Measurements from ENCODE around the gene RGL3.
"Not testable (repeated sequence)": the region's sequence is repeated elsewhere in the genome, so short reads cannot be mapped to it uniquely, and the experiment has no call there.

Gene RGL3

DNA sequence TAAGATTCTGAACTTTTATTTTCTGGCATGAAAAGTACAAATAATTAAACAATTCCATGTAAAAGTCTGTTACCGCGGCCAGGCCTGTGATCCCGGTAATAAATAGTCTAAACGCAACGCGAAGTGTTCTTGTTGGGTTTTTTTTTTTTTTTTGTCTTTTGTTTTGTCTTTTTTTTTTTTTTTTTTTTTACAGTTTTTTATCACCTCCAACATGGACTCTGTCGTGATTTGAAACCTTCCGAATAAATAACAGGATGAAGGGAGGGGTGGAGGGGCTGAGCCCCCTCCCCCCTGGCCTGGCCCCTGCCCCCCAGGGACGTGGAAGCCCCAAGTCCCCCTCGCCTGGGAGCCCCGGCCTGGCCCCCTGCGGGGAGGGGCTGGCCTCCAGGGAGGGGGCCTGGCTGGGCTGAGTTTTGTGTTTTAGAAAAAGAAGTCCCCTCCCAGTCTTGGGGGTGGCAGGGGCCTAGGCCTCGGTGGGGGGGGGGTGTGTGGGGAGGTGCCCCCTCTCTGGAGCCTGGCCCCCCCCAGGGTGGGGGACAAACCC, 32.3 kb upstream of the RGL3 start:
- no peak overlapping the region for H3K4me3 ChIP-seq (ENCODE audit: low read length)
- DNase-seq (ENCODE audit: low read depth, low spot score), result no peak

DNA sequence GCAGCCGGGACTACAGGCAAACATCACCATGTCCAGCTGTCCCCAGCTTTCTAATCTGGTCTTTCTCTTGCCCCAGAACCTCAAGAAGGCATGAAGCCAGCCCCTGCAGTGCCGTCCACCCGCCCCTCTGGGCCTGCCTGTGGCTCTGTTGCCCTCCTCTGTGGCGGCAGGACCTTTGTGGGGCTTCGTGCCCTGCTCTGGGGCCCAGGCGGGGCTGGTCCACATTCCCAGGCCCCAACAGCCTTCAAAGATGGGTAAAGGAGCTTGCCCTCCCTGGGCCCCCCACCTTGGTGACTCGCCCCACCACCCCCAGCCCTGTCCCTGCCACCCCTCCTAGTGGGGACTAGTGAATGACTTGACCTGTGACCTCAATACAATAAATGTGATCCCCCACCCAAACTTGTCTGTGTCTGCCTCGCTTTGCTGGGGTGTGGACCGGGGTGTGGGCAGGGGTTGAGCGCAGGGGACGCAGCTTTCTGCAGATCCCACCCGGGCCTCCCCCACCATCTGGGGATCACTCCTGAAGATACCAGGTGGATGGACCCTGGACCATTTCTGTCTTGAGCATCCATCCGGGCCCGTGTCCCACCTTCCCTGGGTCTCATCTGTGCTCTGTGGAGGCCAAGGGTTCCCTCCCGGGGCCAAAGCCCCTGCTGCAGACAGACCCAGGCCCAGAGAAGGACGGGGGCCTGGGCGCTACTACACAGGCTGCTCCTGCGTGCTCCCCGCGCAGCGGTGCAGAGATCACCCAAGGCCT, 31.6 kb upstream of the RGL3 start:
- DNase-seq (ENCODE audit: low read depth, low spot score), result no peak
- H3K4me3 ChIP-seq (ENCODE audit: low read length), result no peak overlapping the region

DNA sequence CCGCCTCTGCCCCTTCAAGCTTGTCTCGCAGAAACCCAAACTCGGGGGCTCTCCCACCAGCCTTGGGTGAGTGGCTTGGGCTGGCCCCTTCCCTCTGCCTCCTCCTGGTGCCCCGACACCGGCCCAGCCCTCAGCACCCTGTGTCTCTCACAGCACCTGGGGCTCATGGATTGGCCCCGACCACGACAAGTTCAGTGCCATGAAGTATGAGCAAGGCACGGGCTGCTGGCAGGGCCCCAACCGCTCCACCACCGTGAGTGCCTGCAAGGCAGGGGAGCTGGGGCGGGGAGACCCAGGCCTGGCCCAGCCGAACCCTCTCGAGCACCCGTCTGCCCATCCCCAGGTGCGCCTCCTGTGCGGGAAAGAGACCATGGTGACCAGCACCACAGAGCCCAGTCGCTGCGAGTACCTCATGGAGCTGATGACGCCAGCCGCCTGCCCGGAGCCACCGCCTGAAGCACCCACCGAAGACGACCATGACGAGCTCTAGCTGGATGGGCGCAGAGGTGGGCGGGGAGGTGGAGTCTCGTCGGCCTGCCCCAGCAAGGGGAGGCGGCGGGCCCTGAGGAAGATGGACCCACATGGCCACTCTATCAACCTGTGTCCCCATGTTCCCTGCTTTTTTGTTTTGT, 29.9 kb upstream of the RGL3 start:
- H3K4me3 ChIP-seq (ENCODE audit: low read length), result no peak overlapping the region
- DNase-seq (ENCODE audit: low read depth, low spot score), result no peak

DNA sequence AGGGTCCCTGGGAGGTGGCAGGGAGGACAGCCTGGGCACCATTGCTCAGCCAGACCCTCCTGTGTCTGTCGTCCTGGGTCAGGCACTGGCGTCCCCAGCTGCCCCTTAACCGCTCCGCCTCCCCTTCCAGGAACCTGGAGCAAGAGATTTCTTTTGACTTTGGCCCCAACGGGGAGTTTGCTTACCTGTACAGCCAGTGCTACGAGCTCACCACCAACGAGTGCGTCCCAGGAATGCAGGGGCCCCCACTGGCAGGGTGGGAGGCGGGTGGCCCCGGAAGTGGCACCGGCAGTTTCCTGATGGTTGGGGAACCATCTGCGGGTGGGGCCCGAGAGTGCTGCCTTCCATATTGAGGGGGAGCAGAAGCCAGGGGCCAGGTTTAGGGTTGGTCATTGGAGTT, 29.3 kb upstream of the RGL3 start:
- H3K4me3 ChIP-seq (ENCODE audit: low read length), result no peak overlapping the region

DNA sequence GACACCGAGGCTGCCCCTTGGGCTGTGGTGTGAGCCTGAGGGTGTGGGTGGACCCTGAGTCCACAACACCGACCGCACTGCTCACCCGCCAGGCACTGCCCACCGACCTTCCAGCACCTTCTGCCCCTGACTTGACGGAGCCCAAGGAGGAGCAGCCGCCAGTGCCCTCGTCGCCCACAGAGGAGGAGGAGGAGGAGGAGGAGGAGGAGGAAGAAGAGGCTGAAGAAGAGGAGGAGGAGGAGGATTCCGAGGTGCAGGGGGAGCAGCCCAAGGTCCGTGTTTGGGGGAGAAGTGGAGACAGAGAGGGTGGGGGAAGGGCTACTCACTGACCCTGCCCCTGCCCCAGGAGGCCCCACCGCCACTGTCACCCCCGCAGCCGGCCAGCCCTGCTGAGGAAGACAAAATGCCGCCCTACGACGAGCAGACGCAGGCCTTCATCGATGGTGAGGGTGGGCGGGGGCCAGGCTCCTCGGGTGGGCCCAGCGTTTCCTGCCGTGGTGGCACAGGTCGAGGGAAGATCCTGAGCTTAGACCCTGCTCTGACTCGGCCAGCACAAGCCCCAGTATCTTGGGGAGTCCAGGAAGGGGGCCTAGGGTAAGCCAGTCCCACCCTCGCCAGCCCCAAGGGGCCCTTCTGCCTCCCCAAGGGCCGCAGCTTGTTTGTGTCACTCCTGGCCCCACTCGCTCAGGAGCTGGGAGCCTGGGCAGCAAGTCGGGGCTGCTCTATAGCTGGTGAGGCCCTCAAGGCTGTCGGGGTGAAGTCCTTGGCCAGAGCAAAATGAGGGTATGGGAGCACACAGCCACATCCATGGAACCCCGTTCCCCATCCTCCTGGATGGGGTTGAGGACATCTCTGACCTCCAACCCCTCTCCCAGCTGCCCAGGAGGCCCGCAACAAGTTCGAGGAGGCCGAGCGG, 28.5 kb upstream of the RGL3 start:
- no peak for DNase-seq (ENCODE audit: low read depth, low spot score)
- no peak overlapping the region for H3K4me3 ChIP-seq (ENCODE audit: low read length)

More for the DNA sequence above, 29.3 kb upstream of the RGL3 start:
- no peak for DNase-seq (ENCODE audit: low read depth, low spot score)

DNA sequence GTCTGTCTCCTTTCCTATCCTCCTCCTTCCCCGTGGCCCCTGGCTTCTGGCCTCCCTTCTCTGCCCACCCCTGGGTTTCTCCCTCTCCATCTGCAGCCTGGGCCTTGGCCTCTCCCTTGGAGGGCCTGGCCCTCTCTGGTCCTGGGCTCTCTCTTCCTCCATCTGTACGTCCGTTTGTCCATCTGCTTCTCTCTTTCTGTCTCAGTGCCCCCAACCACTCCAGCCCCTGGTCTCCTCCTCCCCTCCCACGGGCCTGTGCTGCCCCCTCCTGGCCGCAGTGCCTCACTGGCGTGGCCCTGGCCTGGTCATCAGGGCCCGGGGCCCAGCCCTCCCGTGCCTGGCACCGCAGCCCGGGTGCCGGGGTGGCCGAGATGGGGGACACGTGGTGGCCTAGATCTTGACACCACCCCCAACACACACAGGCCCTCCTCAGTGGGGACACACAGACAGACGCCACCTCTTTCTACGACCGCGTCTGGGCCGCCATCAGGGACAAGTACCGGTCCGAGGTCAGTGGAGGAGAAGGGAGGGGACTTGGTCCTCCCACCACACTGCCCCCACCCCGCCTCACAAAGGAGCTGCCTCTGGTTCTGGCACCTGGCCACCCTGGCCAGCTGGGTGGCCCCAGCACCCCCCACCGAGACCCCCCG, 27.7 kb upstream of the RGL3 start:
- DNase-seq (ENCODE audit: low read depth, low spot score), result no peak
- no peak overlapping the region for H3K4me3 ChIP-seq (ENCODE audit: low read length)

DNA sequence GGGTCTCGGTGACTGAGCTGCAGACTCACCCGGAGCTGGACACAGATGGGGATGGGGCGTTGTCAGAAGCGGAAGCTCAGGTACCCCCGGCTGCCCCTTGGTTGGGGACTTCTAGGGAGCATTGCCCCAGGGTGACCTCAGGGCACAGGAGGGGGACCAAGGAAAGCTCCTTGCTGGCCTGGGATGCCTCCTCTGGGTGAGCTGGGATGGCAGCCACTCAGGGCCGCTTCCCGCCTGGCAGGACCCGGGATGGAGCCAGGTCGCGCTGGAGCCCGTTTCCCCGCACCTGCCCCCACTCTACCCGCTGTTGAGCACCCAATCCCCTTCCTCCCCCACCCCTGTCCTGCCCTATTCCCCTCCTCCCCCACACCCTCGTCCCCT, 27.1 kb upstream of the RGL3 start:
- no peak overlapping the region for H3K4me3 ChIP-seq (ENCODE audit: low read length)
- no peak for DNase-seq (ENCODE audit: low read depth, low spot score)

DNA sequence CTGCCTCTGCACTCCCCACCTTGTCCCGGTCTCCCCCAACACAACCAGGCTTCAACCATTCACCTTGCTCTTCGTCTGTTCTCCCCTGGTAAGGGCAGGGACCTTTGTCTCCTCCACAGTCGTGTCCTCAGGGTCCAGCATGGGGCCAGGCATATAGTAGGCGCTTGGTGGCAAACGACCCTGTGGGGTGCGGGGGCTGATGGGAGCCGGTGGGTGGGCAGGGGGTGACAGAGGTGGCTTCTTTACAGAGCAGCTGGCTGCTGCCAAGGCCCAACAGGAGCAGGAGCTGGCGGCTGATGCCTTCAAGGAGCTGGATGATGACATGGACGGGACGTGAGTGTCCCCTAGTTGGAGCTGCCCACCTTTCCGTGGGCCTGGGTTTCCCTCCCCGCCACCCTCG, 26.0 kb upstream of the RGL3 start:
- no peak for DNase-seq (ENCODE audit: low read depth, low spot score)
- no peak overlapping the region for H3K4me3 ChIP-seq (ENCODE audit: low read length)

DNA sequence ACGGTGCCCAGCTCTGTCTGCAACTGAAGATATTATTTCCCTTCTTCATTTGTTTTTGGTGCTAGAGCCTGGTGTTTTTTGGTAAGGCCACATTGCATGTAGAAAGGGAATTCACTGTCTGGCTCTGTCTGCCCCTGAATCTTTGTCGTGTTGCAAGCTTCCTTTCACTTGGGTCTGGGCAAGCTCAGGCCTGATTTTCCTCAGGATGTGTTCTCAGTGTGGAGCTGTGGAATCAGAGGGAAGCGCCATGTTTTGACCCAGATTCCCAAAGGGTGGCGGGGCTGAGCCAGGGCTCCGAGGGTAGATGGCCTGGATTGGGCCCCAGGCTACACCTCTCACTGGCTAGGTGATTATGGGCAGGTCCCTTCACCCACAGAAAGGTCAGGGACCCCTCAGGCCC, 24.9 kb upstream of the RGL3 start:
- no peak for DNase-seq (ENCODE audit: low read depth, low spot score)

DNA sequence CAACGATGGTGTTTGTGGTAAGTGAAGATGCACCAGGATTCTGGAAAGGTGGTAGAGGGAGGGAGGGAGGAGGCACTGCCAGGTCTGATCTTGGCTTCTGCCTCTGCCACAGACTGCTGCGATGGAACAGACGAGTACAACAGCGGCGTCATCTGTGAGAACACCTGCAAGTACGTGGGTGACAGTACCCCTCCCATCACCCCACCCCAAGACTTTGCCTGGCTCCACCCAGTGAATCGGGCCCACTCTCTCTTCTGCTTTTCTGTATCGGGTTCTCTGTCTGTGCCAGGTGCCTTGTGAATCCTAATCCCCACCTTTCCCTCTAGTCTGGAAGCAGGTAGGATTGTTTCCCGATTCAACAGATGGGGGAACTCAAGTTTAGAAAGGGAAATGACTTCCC, 18.8 kb upstream of the RGL3 start:
- no peak for DNase-seq (ENCODE audit: low read depth, low spot score)
- no peak overlapping the region for H3K4me3 ChIP-seq (ENCODE audit: low read length)

More for the DNA sequence above, 24.9 kb upstream of the RGL3 start:
- H3K4me3 ChIP-seq (ENCODE audit: low read length), result no peak overlapping the region

DNA sequence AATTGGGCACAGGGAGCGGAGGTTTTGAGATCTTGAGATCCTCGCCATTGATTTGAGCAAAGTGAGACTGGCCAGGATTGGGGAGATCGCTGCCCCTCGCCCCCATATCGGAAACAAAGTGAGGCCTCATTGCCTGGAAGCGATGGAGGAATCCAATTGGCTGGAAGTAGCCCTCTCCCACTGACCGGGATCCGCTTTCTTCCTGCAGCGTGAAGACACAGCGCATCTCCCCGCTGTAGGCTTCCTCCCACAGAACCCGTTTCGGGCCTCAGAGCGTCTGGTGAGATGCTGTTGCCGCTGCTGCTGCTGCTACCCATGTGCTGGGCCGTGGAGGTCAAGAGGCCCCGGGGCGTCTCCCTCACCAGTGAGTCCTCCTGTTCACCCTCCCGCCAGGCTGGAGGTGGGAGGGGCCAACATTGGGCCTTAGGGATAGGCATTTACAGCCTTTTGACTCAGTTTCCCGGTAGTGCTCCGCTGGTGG, 16.8 kb upstream of the RGL3 start:
- DNase-seq (ENCODE audit: low read depth, low spot score), result no peak
- peak overlapping the region; percentile 99 for H3K4me3 ChIP-seq (ENCODE audit: low read length)

DNA sequence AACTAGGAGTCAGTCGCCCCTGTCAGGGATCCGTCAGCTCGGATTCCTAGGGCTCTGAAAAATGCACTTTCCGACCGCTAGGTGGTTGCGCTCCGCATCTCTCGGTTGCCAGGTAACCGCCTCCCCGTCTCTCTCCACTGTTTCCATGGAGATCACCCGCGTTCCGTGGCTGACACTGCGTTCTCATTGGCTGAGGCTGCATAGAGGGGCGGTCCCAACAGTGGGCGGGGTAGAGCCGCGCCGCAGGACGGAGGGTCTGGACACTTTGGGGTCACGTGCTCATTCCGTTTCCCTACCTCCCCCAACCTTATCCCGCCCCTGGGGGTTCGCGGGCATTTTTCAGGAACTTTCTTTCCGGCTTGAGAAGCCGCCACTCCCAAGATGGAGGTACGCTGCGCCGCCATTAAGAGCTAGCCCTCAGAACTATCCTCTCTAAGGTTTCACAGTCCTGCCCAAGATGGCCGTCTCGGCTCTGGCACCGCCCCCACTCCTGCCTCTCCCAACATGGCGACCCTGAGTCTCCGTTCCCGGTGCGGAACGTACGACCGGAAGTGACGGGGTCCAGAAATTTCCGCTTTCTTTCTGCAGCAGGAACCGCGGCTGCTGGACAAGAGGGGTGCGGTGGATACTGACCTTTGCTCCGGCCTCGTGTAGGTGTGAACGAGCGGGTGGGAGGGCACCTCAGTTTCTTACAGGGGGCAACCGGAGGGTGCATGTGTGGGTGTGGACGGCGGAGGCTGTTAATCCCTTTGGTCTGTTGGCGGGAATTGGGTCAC, 16.1 kb upstream of the RGL3 start, which contains the start of the genes ODAD3 and PRKCSH:
Gene ODAD3 (minus strand): TSS at position 65 of the 776 bp plus-strand sequence. CDS start 105 bp downstream, outside the sequence.
Gene PRKCSH (plus strand): TSS at position 579 of the 776 bp plus-strand sequence. CDS start 483 bp downstream, outside the sequence.
- peak; percentile 100 for DNase-seq (ENCODE audit: low read depth, low spot score)
- peak within 1 kb of the TSS; percentile 99 for H3K4me3 ChIP-seq (ENCODE audit: low read length)

DNA sequence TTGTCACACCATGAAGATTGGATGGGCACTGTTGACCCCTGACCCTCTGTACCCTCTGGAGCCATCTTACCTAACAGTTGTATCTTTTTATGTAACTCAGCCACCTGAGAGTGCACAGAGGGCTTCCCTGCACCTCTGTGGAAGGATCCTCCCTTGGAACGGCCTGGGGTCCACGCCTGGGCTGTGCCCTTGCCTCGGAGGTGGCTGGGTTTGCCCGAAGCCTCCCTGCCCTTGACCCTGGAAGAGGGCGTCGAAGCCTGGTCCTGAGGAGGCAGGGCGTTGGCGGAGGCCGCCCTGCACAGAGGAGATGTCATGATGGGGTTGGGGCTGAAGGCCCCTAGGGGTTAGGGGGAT, 15.6 kb upstream of the RGL3 start:
- no peak for DNase-seq (ENCODE audit: low read depth, low spot score)
- peak overlapping the region; percentile 64 for H3K4me3 ChIP-seq (ENCODE audit: low read length)

DNA sequence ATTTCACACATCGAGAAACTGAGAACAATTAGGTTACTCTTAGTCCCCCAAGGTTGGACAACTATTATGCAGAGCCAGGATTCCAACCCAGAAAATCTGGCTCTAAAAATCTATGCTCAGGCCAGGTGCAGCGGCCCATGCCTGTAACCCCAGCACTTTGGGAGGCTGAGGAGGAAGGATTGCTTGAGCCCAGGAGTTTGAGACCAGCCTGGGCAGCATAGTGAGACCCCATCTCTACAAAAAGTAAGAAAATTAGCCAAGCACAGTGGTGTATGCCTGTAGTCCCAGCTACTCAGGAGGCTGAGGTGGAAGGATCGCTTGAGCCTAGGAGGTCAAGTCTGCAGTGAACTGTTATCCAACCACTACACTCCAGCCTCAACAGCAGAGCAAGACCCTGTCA, 14.4 kb upstream of the RGL3 start:
- not testable (repeated sequence) for DNase-seq (ENCODE audit: low read depth, low spot score); H3K4me3 ChIP-seq (ENCODE audit: low read length)

DNA sequence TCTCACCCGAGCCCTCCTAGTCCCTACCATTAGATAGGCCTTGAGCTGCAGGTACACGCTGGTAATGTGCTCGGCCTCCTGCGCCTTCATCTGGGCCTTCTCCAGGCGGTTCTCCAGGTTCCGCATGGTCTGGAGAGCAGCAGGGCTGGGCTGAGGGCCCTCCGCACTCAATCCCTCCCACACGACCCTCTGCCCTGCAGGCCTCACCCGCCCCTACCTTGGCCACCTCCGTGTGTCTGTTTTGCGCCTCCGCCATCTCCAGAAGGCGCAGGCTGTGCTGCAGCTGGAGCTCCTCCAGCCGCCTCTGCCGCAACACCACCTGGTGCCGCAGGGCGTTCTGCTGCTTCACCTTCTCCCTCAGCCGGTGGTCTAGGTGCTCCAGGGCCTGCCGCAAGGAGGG, 7.5 kb upstream of the RGL3 start:
- no peak overlapping the region for H3K4me3 ChIP-seq (ENCODE audit: low read length)
- no peak for DNase-seq (ENCODE audit: low read depth, low spot score)

DNA sequence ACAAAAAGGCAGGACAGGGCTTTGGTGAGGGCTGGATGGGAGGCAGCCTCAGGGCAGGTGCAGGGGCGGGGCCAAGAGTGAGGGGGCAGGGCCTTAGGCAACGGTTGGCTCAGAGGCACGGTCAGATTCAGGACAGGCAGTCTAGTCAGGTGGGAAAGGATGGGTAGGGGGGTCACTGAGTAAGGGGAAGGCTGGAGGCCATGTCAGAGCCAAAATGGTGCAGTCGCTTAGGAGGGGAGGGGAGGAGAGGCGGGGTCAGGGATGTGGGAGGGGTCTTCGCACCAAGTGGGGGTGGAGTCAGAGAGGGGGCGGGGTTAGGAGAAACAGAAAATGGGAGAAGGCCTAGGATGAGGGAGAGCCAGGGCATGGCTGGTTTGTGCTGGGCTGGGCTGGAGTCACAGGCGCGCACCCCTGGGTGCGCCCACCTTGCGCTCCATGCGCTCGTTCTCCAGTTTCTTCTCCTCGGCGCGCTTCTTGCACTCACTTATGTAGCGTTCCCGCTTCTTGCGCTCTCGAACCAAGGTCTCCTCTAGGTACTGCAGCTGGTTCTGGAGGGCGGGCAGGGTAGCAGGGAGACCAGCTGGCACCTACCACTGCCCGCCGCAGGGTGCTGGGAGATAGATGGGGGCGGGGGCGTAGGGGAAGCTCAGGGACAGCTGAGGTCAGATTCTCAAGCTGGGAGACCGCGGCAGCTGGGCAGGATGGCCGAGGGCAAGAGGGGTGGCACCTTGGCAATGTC, 6.8 kb upstream of the RGL3 start:
- no peak for DNase-seq (ENCODE audit: low read depth, low spot score)
- no peak overlapping the region for H3K4me3 ChIP-seq (ENCODE audit: low read length)

DNA sequence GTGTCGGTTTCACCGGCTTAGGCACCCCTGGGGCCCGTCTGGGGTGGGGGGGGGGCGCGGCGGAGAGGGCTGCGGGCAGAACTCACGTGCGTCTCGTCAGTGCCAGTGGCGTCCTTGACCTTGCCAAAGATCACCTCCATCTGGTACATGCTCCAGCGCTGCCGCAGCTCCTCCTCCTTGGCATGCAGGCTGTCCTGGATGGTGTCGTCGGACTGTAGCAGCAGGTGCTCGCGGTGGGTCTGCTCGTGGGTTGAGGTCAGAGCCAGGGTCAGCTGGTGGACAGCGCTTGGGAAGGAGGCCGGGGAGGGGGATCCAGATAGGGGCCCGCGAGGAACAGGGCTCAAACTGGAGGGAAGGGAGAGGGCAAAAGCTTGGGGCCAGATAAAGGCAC, 4.7 kb upstream of the RGL3 start:
- no peak for DNase-seq (ENCODE audit: low read depth, low spot score)
- no peak overlapping the region for H3K4me3 ChIP-seq (ENCODE audit: low read length)
